GM23338 (cell line): Measurements from ENCODE around the gene GART. TPM values are rescaled to one million over a fixed set of nuclear protein-coding genes. Genes with fewer than 3 reads are reported as not detected.
A peak's percentile ranks its signal among the peaks of the same experiment; 100 is the strongest.

Experiments used
- ATAC-seq: fragments of 200-7000 bp; cut with Tn5 transposase; 3 replicates; pipeline ENCODE4 v1.9.1; 2020
- DNase-seq: peaks from one replicate; pipeline ENCODE4 v3.0.0-alpha.2; 2015; ENCODE audit warnings: low spot score
- H2AFZ ChIP-seq: fragments of 200-600 bp; sonication (generic); 2 replicates; pipeline ENCODE4 v1.8.0; 2016; ENCODE audit warnings: antibody characterized with exemption, mild to moderate bottlenecking, moderate library complexity
- H3F3A ChIP-seq: fragments of 200-600 bp; sonication (generic); replicated peaks from 2 replicates; pipeline ENCODE4 v1.8.0; 2017; ENCODE audit warnings: antibody characterized with exemption, mixed run types, low read depth
- H3K27ac ChIP-seq: fragments of 200-600 bp; sonication (generic); 2 replicates; pipeline ENCODE4 v1.6.1; 2016; ENCODE audit warnings: low read depth
- H3K27me3 ChIP-seq: fragments of 200-600 bp; sonication (generic); 2 replicates; pipeline ENCODE4 v1.8.0; 2016; ENCODE audit warnings: mild to moderate bottlenecking, mixed run types, moderate library complexity; ENCODE audit not compliant: insufficient read depth
- H3K36me3 ChIP-seq: fragments of 200-600 bp; sonication (generic); 2 replicates; pipeline ENCODE4 v1.8.0; 2016; ENCODE audit warnings: mild to moderate bottlenecking; ENCODE audit not compliant: insufficient read depth
- H3K4me1 ChIP-seq: fragments of 200-600 bp; sonication (generic); 2 replicates; pipeline ENCODE4 v1.8.0; 2016; ENCODE audit warnings: mild to moderate bottlenecking, moderate library complexity; ENCODE audit not compliant: insufficient read depth
- H3K4me2 ChIP-seq: fragments of 200-600 bp; sonication (generic); 2 replicates; pipeline ENCODE4 v1.7.1; 2017; ENCODE audit warnings: mixed run types
- H3K4me3 ChIP-seq: fragments of 200-600 bp; sonication (generic); 2 replicates; pipeline ENCODE4 v1.6.1; 2016; ENCODE audit warnings: mixed run types
- H3K79me2 ChIP-seq: fragments of 200-600 bp; sonication (generic); replicated peaks from 2 replicates; pipeline ENCODE4 v1.8.0; 2017; ENCODE audit warnings: mild to moderate bottlenecking; ENCODE audit not compliant: insufficient read depth
- H3K9me2 ChIP-seq: fragments of 200-600 bp; sonication (generic); 2 replicates; pipeline ENCODE4 v1.8.0; 2017; ENCODE audit not compliant: insufficient read depth
- H4K20me1 ChIP-seq: fragments of 200-600 bp; sonication (generic); replicated peaks from 2 replicates; pipeline ENCODE4 v1.8.0; 2017; ENCODE audit warnings: mild to moderate bottlenecking; ENCODE audit not compliant: insufficient read depth
- H3K27ac Mint-ChIP-seq: 2 replicates; pipeline ENCODE4 v1.8.0; 2020; ENCODE audit warnings: inconsistent platforms, mild to moderate bottlenecking, moderate library complexity, mixed read lengths
- H3K27me3 Mint-ChIP-seq: 3 replicates; pipeline ENCODE4 v1.8.0; 2022; ENCODE audit warnings: low read depth, mild to moderate bottlenecking, moderate library complexity, mixed read lengths, inconsistent platforms; ENCODE audit not compliant: insufficient read depth, poor library complexity
- H3K36me3 Mint-ChIP-seq: 3 replicates; pipeline ENCODE4 v1.8.0; 2021; ENCODE audit warnings: low read depth, mild to moderate bottlenecking, inconsistent platforms, moderate library complexity, mixed read lengths
- H3K4me1 Mint-ChIP-seq: 3 replicates; pipeline ENCODE4 v1.8.0; 2020; ENCODE audit warnings: mild to moderate bottlenecking, inconsistent platforms, mixed read lengths
- H3K4me3 Mint-ChIP-seq: 3 replicates; pipeline ENCODE4 v1.8.0; 2021; ENCODE audit warnings: moderate library complexity, mild to moderate bottlenecking, inconsistent platforms, mixed read lengths
- H3K9me3 Mint-ChIP-seq: 3 replicates; pipeline ENCODE4 v1.8.0; 2020; ENCODE audit warnings: moderate library complexity, mild to moderate bottlenecking, inconsistent platforms, mixed read lengths
- CREB1 ChIP-seq: fragments of 250-450 bp; sonication (Bioruptor Pico); IDR thresholded peaks from 2 replicates; pipeline ENCODE4 v1.5.0; 2020; ENCODE audit warnings: low read depth, mild to moderate bottlenecking, moderate library complexity
- EZH2 ChIP-seq: fragments of 200-600 bp; sonication (generic); IDR thresholded peaks from one replicate; pipeline ENCODE4 v1.8.0; 2017; ENCODE audit warnings: antibody characterized with exemption, mild to moderate bottlenecking, low read depth; ENCODE audit not compliant: unreplicated experiment
- EZH2phosphoT487 ChIP-seq: fragments of 200-600 bp; sonication (generic); IDR thresholded peaks from one replicate; pipeline ENCODE4 v1.8.1; 2018; ENCODE audit warnings: antibody characterized with exemption; ENCODE audit not compliant: unreplicated experiment
- JUNB ChIP-seq: IDR thresholded peaks from one replicate; pipeline ENCODE4 v1.6.1; 2016; ENCODE audit warnings: antibody characterized with exemption; ENCODE audit not compliant: unreplicated experiment
- NANOG ChIP-seq: IDR thresholded peaks from 2 replicates; pipeline ENCODE4 v1.6.1; 2016; ENCODE audit warnings: antibody characterized with exemption, borderline replicate concordance
- POLR2AphosphoS5 ChIP-seq: IDR thresholded peaks from 2 replicates; pipeline ENCODE4 v1.6.1; 2016; ENCODE audit warnings: antibody characterized with exemption, low read depth
- STAT1 ChIP-seq: IDR thresholded peaks from one replicate; pipeline ENCODE4 v1.6.1; 2016; ENCODE audit warnings: antibody characterized with exemption; ENCODE audit not compliant: unreplicated experiment
- ZNF114 ChIP-seq: fragments of 250-450 bp; sonication (Bioruptor Pico); IDR thresholded peaks from 2 replicates; pipeline ENCODE4 v1.5.0; 2020; ENCODE audit warnings: mild to moderate bottlenecking, moderate library complexity
- ZNF331 ChIP-seq: fragments of 250-450 bp; sonication (Bioruptor Pico); IDR thresholded peaks from 2 replicates; pipeline ENCODE4 v1.5.0; 2020; ENCODE audit warnings: low read depth, mild to moderate bottlenecking, moderate library complexity
- polyA plus RNA-seq: library from polyadenylated mRNA; unstranded; fragments of >200 nt; fragmentation: Nextera tagmentation; extraction: Ambion mirVana; gene quantifications from 2 replicates; pipeline ENCODE4 v1.2.1, GENCODE V29; 2016
- total RNA-seq: library from RNA; depleted of rRNA; stranded (reverse); fragments of >200 nt; shearing (Covaris generic); gene quantifications from 2 replicates; pipeline ENCODE4 v1.2.3, GENCODE V29; 2014
- TF ChIP-seq, protein P1 (sequence below), 2 experiments: fragments of 200-600 bp in 1 of 2; sonication (generic) in 1 of 2; conservative IDR thresholded peaks; 2 replicates each; pipeline versions ENCODE4 v1.5.1 to v1.6.1; 2016 to 2017; ENCODE audit warnings: antibody characterized with exemption in 2 of 2, low read depth in 2 of 2, mild to moderate bottlenecking in 2 of 2, moderate library complexity in 1 of 2
- TF ChIP-seq, protein P2 (sequence below): fragments of 250-450 bp; sonication (Bioruptor Pico); IDR thresholded peaks from 2 replicates; pipeline ENCODE4 v1.5.0; 2020; ENCODE audit warnings: mild to moderate bottlenecking, moderate library complexity
- TF ChIP-seq, protein P3 (sequence below): IDR thresholded peaks from 2 replicates; pipeline ENCODE4 v1.6.1; 2016; ENCODE audit warnings: antibody characterized with exemption
- TF ChIP-seq, protein P4 (sequence below): IDR thresholded peaks from one replicate; pipeline ENCODE4 v1.6.1; 2018; ENCODE audit warnings: antibody characterized with exemption; ENCODE audit not compliant: unreplicated experiment

Gene GART
- total and polyA plus RNA-seq, 2 experiments from 2014 or later, result 87.6 to 224 TPM

DNA sequence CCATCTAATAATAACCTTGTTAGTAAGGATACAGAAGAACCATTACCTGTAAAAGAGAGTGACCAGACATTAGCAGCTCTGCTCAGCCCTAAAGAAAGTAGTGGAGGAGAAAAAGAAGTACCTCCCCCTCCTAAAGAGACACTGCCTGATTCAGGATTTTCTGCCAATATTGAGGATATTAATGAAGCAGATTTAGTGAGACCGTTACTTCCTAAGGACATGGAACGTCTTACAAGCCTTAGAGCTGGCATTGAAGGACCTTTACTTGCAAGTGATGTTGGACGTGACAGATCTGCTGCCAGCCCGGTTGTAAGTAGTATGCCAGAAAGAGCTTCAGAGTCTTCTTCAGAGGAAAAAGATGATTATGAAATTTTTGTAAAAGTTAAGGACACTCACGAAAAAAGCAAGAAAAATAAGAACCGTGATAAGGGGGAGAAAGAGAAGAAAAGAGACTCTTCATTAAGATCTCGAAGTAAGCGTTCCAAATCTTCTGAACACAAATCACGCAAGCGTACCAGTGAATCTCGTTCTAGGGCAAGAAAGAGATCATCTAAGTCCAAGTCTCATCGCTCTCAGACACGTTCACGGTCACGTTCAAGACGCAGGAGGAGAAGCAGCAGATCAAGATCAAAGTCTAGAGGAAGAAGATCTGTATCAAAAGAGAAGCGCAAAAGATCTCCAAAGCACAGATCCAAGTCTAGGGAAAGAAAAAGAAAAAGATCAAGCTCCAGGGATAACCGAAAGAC, 12.5 kb upstream of the GART start:
- Histone ChIP-seq H3K4me1 (no peaks in the 10 kb centered on the region), H4K20me1 (peaks cover 62% of the 10 kb centered on the region), H3F3A (peaks cover 10% of the 10 kb centered on the region; the same call in 1 of the 2 replicates), H3K36me3 (peaks cover 80% of the 10 kb centered on the region), H3K27me3 (no peaks in the 10 kb centered on the region), H3K9me2 (no peaks in the 10 kb centered on the region), H3K4me3 (no peak overlapping the region), H3K27ac (peak overlapping the region; percentile 50; the same call in 1 of the 2 replicates), H3K79me2 (peaks cover 96% of the 10 kb centered on the region), H3K4me2 (no peak overlapping the region), H2AFZ (no peak overlapping the region)
- H3K9me3 Mint-ChIP-seq, result no peaks in the 10 kb centered on the region
- no peaks in the 10 kb centered on the region; the same call in 1 of the 3 replicates for H3K4me1 Mint-ChIP-seq
- no peak overlapping the region for H3K27ac Mint-ChIP-seq
- peaks cover 96% of the 10 kb centered on the region for H3K36me3 Mint-ChIP-seq
- ATAC-seq (no peak), DNase-seq (no peak)
- H3K27me3 Mint-ChIP-seq, result no peaks in the 10 kb centered on the region
- no peak overlapping the region; the same call in 2 of the 3 replicates for H3K4me3 Mint-ChIP-seq
- TF ChIP-seq ZNF331 (CRISPR knock-in tag), result no peak
- no peak for TF ChIP-seq STAT1
- no peak for TF ChIP-seq EZH2phosphoT487
- TF ChIP-seq, protein P1, sequence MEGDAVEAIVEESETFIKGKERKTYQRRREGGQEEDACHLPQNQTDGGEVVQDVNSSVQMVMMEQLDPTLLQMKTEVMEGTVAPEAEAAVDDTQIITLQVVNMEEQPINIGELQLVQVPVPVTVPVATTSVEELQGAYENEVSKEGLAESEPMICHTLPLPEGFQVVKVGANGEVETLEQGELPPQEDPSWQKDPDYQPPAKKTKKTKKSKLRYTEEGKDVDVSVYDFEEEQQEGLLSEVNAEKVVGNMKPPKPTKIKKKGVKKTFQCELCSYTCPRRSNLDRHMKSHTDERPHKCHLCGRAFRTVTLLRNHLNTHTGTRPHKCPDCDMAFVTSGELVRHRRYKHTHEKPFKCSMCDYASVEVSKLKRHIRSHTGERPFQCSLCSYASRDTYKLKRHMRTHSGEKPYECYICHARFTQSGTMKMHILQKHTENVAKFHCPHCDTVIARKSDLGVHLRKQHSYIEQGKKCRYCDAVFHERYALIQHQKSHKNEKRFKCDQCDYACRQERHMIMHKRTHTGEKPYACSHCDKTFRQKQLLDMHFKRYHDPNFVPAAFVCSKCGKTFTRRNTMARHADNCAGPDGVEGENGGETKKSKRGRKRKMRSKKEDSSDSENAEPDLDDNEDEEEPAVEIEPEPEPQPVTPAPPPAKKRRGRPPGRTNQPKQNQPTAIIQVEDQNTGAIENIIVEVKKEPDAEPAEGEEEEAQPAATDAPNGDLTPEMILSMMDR (conservative IDR thresholded peaks at IDR 0.05; ENCODE audit: low read depth in 2 of 2), result no peak
- TF ChIP-seq, protein P2, sequence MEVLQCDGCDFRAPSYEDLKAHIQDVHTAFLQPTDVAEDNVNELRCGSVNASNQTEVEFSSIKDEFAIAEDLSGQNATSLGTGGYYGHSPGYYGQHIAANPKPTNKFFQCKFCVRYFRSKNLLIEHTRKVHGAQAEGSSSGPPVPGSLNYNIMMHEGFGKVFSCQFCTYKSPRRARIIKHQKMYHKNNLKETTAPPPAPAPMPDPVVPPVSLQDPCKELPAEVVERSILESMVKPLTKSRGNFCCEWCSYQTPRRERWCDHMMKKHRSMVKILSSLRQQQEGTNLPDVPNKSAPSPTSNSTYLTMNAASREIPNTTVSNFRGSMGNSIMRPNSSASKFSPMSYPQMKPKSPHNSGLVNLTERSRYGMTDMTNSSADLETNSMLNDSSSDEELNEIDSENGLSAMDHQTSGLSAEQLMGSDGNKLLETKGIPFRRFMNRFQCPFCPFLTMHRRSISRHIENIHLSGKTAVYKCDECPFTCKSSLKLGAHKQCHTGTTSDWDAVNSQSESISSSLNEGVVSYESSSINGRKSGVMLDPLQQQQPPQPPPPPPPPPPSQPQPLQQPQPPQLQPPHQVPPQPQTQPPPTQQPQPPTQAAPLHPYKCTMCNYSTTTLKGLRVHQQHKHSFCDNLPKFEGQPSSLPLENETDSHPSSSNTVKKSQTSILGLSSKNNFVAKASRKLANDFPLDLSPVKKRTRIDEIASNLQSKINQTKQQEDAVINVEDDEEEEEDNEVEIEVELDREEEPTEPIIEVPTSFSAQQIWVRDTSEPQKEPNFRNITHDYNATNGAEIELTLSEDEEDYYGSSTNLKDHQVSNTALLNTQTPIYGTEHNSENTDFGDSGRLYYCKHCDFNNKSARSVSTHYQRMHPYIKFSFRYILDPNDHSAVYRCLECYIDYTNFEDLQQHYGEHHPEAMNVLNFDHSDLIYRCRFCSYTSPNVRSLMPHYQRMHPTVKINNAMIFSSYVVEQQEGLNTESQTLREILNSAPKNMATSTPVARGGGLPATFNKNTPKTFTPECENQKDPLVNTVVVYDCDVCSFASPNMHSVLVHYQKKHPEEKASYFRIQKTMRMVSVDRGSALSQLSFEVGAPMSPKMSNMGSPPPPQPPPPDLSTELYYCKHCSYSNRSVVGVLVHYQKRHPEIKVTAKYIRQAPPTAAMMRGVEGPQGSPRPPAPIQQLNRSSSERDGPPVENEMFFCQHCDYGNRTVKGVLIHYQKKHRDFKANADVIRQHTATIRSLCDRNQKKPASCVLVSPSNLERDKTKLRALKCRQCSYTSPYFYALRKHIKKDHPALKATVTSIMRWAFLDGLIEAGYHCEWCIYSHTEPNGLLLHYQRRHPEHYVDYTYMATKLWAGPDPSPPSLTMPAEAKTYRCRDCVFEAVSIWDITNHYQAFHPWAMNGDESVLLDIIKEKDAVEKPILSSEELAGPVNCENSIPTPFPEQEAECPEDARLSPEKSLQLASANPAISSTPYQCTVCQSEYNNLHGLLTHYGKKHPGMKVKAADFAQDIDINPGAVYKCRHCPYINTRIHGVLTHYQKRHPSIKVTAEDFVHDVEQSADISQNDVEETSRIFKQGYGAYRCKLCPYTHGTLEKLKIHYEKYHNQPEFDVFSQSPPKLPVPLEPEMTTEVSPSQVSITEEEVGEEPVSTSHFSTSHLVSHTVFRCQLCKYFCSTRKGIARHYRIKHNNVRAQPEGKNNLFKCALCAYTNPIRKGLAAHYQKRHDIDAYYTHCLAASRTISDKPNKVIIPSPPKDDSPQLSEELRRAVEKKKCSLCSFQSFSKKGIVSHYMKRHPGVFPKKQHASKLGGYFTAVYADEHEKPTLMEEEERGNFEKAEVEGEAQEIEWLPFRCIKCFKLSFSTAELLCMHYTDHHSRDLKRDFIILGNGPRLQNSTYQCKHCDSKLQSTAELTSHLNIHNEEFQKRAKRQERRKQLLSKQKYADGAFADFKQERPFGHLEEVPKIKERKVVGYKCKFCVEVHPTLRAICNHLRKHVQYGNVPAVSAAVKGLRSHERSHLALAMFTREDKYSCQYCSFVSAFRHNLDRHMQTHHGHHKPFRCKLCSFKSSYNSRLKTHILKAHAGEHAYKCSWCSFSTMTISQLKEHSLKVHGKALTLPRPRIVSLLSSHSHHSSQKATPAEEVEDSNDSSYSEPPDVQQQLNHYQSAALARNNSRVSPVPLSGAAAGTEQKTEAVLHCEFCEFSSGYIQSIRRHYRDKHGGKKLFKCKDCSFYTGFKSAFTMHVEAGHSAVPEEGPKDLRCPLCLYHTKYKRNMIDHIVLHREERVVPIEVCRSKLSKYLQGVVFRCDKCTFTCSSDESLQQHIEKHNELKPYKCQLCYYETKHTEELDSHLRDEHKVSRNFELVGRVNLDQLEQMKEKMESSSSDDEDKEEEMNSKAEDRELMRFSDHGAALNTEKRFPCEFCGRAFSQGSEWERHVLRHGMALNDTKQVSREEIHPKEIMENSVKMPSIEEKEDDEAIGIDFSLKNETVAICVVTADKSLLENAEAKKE, result no peak
- TF ChIP-seq CREB1 (CRISPR knock-in tag), result no peak
- TF ChIP-seq, protein P3, sequence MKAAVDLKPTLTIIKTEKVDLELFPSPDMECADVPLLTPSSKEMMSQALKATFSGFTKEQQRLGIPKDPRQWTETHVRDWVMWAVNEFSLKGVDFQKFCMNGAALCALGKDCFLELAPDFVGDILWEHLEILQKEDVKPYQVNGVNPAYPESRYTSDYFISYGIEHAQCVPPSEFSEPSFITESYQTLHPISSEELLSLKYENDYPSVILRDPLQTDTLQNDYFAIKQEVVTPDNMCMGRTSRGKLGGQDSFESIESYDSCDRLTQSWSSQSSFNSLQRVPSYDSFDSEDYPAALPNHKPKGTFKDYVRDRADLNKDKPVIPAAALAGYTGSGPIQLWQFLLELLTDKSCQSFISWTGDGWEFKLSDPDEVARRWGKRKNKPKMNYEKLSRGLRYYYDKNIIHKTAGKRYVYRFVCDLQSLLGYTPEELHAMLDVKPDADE, result no peak
- TF ChIP-seq ZNF114, result no peak
- TF ChIP-seq EZH2, result no peak
- TF ChIP-seq JUNB, result no peak
- no peak for TF ChIP-seq NANOG
- TF ChIP-seq, protein P4, sequence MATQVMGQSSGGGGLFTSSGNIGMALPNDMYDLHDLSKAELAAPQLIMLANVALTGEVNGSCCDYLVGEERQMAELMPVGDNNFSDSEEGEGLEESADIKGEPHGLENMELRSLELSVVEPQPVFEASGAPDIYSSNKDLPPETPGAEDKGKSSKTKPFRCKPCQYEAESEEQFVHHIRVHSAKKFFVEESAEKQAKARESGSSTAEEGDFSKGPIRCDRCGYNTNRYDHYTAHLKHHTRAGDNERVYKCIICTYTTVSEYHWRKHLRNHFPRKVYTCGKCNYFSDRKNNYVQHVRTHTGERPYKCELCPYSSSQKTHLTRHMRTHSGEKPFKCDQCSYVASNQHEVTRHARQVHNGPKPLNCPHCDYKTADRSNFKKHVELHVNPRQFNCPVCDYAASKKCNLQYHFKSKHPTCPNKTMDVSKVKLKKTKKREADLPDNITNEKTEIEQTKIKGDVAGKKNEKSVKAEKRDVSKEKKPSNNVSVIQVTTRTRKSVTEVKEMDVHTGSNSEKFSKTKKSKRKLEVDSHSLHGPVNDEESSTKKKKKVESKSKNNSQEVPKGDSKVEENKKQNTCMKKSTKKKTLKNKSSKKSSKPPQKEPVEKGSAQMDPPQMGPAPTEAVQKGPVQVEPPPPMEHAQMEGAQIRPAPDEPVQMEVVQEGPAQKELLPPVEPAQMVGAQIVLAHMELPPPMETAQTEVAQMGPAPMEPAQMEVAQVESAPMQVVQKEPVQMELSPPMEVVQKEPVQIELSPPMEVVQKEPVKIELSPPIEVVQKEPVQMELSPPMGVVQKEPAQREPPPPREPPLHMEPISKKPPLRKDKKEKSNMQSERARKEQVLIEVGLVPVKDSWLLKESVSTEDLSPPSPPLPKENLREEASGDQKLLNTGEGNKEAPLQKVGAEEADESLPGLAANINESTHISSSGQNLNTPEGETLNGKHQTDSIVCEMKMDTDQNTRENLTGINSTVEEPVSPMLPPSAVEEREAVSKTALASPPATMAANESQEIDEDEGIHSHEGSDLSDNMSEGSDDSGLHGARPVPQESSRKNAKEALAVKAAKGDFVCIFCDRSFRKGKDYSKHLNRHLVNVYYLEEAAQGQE, result no peak
- no peak for TF ChIP-seq POLR2AphosphoS5
